HG03103 (cell line): ENCODE data around the gene WSCD2.

Source experiments
- ATAC-seq: cut with Tn5 transposase; IDR thresholded peaks from one replicate; pipeline ENCODE4 v1.9.1; 2021; ENCODE audit warnings: low read depth; ENCODE audit not compliant: unreplicated experiment

Gene WSCD2

DNA sequence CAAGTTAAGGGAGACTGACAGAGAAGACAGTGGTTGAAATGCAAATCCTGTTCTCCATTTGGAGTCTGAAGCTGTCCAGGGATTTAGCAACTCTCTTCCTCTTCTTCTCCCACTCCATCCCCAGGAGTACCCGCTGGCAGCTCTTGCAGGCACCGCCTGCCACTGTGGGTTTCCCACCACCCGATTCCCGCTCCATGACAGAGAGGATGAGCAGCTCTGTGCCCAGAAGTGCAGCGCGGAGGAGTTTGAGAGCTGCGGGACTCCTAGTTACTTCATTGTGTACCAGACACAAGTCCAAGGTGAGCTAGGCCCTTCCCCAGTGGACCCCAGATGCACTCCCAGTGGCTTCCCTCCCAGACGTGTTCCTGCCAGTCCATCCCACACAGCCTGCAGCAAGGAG lies 97.8 kb downstream of the WSCD2 start:
- no peak for ATAC-seq

DNA sequence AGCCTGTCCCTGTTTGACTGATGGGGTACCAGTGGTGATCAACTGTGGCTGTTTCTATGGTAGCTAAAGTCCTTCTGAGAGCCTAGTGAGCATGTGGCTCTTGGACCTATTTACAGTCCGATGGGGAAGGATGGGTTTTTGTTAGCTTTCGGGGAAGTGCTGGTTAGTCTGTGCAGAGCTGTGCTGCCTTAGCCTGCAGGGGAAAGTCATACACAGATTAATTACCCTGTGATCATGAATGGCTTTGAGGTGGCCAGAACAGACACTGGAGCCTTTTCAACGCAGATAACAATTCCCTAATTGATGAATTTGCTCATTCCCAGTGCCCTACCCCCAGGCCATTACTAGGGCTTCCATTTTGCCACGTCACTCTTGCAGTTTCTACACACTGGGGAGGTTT lies 99.7 kb downstream of the WSCD2 start:
- no peak for ATAC-seq

DNA sequence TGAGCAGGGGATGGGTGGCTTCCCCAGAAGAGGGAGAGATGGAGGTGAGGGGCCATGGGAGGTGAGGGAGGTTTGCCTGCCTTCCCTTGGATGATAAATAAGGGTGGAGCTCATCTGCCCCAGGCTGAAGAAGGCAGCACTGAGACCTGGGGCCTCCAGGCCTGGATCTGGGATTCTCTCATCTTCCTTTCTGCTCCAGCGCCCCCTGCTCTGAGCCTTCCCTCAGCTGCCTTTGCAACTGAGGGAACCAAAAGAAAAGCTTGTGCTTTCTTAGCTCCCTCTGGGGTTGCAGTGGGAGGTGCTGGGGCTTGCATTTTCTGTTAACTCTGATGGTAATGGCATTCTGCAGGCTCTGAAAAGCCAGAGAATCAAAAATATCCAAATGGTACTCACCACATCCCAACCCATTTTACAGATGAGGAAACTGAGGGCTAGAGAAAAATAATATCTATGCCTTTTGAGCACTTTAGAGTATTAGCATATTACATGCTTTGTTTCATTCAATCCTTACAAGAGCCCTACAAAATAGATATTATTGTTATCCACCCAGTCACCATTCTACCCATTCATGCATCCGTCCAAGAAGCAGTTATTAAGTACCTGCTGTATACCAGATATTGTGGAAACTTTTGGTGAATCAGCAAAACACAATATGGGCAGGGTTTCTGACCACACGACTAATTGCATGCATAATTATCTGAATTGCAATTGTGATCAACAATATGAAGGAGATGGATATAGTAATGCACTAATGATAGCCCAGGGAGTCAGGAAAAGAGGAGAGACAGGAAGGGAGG lies 102.2 kb downstream of the WSCD2 start:
- no peak for ATAC-seq

DNA sequence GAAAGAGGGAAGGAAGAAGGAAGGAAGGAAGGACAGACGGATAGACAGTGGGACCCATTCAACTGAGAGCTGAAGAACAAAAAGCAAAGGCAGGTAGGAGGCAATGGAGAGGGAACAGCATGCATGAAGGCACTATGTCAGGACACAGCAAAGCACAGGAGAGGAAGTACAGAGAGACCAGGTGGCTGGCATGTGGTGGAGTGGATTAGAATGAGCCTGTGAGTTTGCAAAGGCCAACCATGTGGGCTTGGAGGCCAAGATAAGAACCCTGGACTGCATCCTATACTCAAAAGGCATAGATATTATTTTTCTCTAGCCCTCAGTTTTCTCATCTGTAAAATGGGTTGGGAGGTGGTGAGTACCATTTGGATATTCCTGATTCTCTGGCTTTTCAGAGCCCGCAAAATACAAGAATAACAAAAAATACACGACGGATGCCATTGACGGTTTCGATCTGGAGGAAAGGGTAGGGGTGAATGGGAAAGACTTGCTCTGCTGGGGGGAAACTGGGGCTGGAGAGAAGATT lies 102.9 kb downstream of the WSCD2 start:
- ATAC-seq: no peak

DNA sequence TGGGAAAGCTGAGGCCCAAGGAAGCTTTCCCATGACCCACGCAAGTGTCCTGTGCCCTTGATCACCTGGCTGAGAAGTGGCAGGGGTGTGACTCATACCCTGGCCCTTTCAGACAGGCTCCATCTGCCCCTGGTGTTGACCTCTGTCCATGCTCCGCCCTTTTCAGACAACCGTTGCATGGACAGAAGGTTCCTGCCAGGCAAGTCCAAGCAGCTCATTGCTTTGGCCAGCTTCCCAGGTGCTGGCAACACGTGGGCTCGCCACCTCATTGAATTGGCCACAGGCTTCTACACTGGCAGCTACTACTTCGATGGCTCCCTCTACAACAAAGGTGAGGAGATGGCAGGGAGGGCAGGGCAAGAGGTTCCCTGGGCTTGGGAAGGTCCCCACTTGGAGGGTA lies 103.5 kb downstream of the WSCD2 start:
- ATAC-seq: no peak

DNA sequence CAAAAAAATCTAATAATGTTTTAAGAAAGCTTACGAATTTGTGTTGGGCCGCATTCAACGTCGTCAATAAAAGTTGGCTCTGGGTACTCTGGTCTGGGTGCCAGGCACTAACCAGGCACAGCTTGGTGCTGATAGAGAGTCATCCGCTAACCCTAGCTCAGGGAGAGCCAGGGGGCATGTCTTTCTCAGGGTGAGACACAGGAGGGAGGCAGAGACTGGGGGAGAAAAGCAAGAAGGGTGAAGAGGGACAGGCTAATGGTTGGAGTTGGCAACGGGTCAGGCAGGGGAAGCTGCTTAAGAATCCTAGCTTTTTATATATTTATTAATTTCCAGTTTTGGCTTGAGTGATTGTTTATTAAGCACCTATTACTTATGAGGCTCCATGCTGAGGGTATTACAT lies 105.1 kb downstream of the WSCD2 start:
- ATAC-seq: no peak

DNA sequence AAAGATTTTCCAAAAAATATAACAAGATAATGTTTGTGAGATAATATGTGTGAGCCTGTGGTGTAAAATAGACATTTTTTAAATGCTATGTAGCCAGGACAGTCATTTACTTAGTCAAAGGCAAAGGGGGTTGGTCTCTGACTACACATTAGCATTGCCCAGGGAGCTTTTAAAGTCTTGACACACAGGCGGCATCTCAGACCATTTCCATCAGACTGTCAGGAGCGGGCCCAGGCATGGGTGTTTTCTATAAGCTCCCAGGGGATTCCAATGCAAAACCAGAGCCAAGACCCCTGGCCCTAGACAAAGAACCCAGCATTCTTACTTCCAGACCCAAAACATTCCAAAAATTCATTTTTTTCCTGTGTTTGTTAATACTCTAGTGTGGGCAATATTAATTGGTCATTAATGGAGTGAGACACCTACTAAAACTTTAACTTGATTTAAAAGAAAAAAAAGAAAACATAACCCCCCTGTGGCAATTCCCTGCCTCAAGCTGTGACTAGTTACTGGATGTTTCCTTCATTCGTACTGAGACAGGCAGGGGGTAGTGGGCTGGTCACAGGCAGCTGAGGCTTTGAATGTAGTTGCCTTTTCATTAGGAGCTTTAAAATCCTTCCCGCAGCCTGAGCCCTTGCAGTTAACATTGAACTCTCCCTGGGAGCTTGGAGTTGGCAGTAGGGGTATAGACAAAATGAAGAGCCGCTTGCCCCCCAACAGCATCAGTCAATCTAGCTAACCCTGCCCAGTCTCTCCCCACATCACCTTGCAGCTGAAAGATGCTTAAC lies 106.3 kb downstream of the WSCD2 start:
- ATAC-seq: no peak

DNA sequence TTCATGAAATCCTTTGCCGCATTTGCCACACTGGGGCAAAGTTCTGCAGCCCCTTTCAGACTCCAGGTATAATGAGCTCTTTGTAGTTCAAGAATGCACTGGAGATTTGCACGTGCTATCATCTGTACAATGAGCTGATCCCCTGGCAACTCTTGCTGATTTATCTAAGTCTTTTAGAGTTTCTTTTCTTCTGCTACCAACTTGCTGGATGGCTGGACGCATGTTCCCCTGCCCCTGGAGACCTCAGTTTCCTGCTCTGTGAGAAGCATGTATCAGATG lies 106.8 kb downstream of the WSCD2 start:
- ATAC-seq: no peak

DNA sequence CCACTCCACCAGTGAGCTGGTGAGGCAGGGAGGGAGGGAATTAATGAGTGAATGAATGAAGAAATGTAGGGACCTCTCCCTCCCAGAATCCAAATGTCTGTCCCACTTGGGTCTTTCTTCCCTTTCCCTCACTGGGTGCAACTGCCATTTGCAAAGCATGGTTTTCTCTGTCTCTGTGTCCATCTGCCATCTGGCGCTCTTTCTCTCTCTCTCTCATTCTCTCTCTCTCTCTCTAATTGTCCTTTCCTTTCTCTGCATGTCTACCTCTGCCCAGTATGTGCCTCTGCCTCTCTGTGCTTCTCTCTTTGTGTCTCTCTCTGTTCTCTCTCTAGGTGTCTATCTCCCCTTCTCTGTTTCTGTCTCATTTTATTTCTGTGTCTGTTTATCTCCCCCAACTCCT lies 107.3 kb downstream of the WSCD2 start:
- ATAC-seq: no peak

DNA sequence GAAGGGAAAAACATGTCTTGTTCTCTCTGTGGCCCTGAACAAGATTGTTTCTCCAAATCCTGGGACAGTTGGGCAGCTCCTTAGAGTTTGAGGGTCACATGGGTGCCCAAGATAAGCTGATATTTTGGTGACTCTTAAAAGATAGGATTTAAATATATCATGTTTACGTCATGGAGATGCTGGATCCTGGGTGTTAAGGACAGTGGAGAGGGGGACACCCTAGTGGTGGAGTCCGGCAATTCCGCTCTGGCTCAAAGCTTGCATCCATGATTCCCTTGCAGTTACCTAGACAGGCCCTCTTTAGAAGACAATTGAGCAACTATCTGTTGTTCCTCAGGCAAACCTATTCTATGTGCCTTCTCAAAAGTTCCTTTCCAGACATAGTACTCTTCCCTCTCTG lies 108.2 kb downstream of the WSCD2 start:
- ATAC-seq: no peak

DNA sequence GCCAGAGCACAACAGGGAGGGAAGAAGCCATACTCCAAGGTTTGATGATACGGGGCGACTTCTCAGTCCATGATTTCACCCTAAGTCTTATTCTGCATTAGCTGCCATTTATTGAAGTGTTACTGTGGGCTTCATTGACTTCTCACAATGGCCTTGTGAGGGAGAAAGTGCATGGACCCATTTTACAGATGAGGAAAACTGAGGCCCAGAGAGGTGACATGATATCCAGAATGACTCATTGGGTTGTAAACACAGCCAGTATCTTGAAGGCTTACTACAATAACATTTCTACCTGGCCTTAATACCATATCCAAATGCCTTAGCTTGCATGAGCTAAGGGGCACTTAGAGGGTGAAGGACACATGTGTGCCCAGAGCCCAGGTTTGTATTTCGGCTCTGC lies 109.4 kb downstream of the WSCD2 start:
- ATAC-seq: no peak

DNA sequence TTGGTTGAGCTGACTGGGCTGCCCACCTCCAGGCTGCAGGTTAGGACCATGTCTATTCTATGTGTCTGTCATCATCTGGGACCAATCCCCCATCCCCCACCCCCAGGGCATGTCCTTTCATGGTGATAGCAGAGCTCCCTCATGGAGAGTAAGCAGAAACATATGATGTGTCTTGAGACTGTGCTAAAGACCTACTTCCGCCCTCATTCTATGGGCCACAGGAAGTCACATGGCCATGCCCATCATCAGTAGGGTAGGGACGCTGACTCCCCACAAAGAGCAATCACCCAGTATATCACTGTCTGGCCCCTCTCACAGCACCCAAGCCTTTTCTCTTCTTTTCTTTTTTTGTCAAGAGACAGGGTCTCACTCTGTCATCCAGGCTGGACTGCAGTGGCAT lies 110.3 kb downstream of the WSCD2 start:
- ATAC-seq: no peak

DNA sequence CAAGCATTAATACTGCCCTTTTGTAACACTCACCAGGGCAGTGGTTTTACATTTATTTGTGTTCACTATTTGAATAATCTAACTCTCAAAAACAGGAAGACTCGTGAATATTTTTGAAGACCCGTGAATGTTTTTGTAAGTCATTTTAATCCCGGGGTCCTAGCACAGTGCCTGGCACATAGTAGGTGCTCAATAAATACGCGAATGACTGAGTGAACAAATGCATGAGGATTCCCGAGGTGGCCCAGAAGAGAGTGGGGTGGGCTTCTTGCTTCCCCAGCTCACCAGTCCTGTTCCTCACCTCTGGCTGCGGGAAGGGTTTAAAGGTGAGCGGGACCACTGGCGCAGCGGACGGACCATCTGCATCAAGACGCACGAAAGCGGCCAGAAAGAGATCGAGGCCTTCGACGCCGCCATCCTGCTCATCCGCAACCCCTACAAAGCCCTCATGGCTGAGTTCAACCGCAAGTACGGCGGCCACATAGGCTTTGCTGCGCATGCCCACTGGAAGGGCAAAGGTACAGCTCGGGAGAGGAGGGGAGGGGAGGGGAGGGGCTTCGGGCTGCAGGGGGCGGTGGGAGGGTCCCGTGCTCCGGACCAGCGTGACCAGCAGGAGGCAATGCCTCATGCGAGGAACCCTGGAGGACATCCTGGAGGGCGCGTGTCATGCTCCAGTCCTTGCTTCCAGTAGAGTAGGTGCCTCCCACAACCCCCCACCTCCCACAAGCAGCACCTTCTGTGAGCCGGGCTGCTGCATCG lies 111.1 kb downstream of the WSCD2 start:
- no peak for ATAC-seq

DNA sequence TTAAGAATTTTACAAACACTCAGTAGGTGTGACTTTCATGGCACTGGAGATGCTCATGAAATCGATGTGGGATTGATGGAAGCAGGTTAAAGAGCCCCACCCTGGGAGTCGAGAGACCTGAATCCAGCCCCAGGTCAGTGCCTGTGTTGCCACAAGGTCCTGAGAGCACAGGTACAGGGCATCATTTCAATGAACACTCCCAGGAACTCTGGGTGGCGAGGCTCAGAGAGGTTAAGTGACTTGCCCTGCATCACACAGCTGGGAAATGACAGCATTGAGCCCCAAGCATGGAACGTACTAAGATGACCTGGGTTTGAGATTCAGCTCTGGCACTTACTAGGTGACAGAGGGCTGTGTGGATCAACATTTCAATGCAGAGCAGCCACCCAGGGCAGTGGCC lies 111.8 kb downstream of the WSCD2 start:
- ATAC-seq: no peak

DNA sequence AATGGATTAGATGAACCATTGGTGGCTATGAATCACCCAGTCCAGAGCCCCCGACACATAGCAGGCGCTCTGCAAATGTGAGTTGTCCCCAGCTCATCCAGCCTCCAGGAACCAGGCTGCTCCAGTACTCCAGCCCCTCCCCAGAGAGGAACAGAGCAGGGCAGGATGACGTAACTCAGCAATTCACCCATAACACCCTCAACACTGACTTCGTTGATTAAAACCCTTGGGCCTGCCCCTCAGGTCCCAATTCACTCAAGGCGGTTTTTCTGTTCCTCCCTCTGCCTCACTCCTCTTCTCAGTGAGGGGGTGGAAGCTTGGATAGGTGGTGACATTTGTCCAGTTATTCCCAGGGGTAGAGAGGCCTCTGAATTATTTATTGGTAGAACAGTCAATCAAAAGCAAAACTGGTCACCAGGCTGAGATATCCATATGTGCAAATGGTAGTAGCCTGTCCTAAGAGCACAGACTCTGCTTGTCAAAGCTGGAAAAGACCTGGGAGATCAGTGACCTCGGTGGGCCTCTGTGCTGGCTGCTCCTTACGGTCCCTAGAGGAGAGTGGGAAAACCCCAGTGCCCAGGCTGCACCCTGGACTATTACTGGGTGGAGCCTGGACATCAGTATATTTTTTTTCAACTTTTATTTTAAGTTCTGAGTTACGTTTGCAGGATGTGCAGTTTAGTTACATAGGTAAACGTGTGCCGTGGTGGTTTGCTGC lies 113.1 kb downstream of the WSCD2 start:
- ATAC-seq: no peak

DNA sequence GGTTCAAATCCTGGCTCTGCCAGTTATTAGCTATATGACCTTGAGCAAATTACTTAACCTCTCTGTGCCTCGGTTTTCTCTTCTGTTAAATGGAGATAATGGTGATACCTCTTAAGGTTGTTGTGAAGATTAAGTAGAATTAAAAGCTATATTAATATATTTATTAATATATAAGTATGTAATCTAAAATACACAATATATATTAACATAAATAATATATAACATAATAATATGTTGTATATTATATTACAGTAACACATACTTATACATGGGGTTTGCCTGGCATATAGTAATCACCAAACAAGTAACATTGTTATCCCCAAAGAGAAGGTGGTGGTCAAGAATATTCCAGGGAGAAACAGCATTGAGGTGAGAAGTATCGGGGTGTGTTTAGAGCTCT lies 118.0 kb downstream of the WSCD2 start:
- ATAC-seq: no peak

DNA sequence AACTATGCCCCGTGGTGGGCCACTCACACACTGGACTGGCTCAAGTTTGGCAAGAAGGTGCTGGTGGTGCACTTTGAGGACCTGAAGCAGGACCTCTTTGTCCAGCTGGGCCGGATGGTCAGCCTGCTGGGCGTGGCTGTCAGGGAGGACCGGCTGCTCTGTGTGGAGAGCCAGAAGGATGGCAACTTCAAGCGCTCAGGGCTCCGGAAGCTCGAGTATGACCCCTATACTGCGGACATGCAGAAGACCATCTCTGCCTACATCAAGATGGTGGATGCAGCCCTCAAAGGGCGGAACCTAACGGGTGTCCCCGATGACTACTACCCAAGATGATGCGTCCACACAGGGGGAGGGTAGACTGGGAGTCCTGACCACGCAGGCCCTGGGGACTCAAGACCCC lies 118.9 kb downstream of the WSCD2 start:
- no peak for ATAC-seq

DNA sequence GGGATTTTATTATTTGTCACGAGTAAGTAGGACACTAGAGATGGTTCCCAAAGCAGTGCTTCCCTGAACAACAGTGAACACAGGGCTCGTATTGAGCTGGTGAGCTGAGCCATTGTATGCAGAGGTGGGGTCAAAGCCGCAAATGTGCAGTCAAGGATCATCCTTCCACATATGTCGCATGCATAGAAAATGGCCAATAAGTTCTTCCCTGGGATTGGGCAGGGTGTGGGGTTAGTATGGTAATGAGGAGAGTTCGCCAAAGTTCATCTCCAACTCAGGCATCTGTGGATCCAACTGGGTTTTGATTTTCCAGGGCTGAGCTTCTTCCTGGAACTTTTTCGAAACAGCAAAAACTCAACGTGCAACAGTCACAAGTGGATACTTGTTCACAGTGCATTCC lies 123.4 kb downstream of the WSCD2 start:
- no peak for ATAC-seq

DNA sequence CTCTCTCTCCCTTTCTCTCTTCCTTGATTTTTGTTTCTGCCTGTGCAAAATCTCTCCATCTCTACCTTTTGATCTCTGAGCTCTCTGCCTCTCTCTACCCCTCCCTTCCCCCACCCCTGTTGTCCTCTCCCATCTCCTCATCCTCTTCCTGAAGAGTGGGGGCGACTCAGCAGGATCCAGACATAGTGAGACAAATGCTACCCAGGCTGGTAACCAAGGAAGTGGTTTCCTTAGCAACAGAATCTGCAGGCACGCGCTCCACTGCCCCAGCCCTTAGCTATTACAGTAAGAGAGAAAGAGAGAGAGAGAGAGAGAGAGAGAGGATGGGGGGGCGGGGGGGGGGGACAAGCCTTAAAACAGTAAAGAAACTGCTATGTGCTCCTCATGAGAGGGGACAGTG lies 124.5 kb downstream of the WSCD2 start:
- no peak for ATAC-seq

DNA sequence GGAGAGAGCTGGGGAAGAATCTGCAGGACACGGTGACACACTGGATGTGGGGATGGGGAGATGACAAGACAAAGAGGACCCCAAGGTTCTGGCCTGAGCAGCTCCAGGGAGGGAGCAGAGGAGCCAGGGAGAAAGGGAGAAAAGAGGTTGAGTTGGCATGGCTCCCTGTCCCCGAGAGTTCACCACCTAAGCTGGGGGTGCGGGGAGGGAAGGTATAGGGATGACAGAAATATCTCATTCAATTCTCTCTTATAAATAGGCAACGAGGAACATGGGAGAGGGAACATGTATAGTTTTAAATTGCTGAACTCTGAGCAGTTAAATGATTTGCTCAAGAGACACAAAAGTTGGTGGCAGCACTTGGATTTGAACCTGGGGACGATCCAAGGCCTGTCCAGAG lies 124.9 kb downstream of the WSCD2 start:
- no peak for ATAC-seq
